Gastrocnemius medialis (tissue), 4 donors: ENCODE measurements around the gene NAXE. TPM values are rescaled to one million over a fixed set of nuclear protein-coding genes. Genes with fewer than 3 reads are reported as not detected.

Source experiments
- ATAC-seq, 2 donors: fragments of 150-250 bp; one replicate each; pipeline ENCODE4 v1.9.1; 2016
- DNase-seq, 2 donors: peaks; one replicate each; pipeline ENCODE4 v3.0.0-alpha.2; 2019
- H3K27ac ChIP-seq, 4 donors: fragments of 200-600 bp; sonication (generic); 1 replicate in 1 of 4; 2 replicates in 3 of 4; pipeline ENCODE4 v1.5.1; 2016 to 2018; ENCODE audit warnings: mild to moderate bottlenecking in 2 of 4, moderate library complexity in 1 of 4
- H3K27me3 ChIP-seq, 3 donors: fragments of 200-600 bp; sonication (generic) in 2 of 3; 1 replicate in 1 of 3; 2 replicates in 2 of 3; pipeline versions ENCODE4 v1.5.1 to v1.6.0; 2016 to 2019; ENCODE audit warnings: mild to moderate bottlenecking in 1 of 3, moderate library complexity in 1 of 3
- H3K36me3 ChIP-seq, 2 donors: fragments of 200-600 bp; sonication (generic) in 1 of 2; one replicate each; pipeline ENCODE4 v1.5.1; 2017 to 2018
- H3K4me1 ChIP-seq, 2 donors: fragments of 200-600 bp; sonication (generic) in 1 of 2; one replicate each; pipeline ENCODE4 v1.5.1; 2016 to 2017; ENCODE audit warnings: mild to moderate bottlenecking in 2 of 2
- H3K4me3 ChIP-seq, 4 donors: fragments of 200-600 bp; sonication (generic) in 3 of 4; 1 replicate in 1 of 4; 2 replicates in 3 of 4; pipeline ENCODE4 v1.5.1; 2016 to 2019; ENCODE audit warnings: mild to moderate bottlenecking in 2 of 4
- H3K9me3 ChIP-seq, 3 donors: fragments of 200-600 bp; sonication (generic) in 2 of 3; 1 replicate in 1 of 3; 2 replicates in 2 of 3; pipeline ENCODE4 v1.5.1; 2016 to 2019
- POLR2A ChIP-seq, 2 donors: fragments of 450-650 bp; IDR thresholded peaks; one replicate each; pipeline ENCODE4 v1.6.1; 2017; ENCODE audit warnings: antibody characterized with exemption in 2 of 2, mild to moderate bottlenecking in 2 of 2, moderate library complexity in 2 of 2
- in situ Hi-C, 4 donors: fragments of 200-750 bp; cut with MboI; loops; one replicate each; pipeline versions ENCODE4 v1.15.0 to v1.8.0; 2017; ENCODE audit warnings: low sequenced_read_pairs in 4 of 4
- intact Hi-C: fragments of 100-400 bp; cut with DNase I; formaldehyde crosslinking; loops from one replicate; pipeline ENCODE4 v1.15.1; 2023; ENCODE audit warnings: low total_unique reads
- total RNA-seq, 4 donors: library from RNA; depleted of rRNA; stranded (reverse); fragments of >200 nt; gene quantifications; one replicate each; pipeline versions ENCODE4 v1.1.0 to v1.2.3, GENCODE V29; 2016
- TF ChIP-seq, protein P1 (sequence below), 5 experiments: fragments of 450-650 bp in 3 of 5; fragments of 200-600 bp in 2 of 5; sonication (generic) in 2 of 5; IDR thresholded peaks in 4 of 5; conservative IDR thresholded peaks in 1 of 5; 1 replicate in 4 of 5; 2 replicates in 1 of 5; pipeline ENCODE4 v1.5.1; 2016 to 2019; ENCODE audit warnings: antibody characterized with exemption in 5 of 5, mild to moderate bottlenecking in 3 of 5, moderate library complexity in 3 of 5

The NAXE gene
- total RNA-seq, 4 donors from 2014 or later = 34.4 to 66.7 (median 46.0) TPM

- intact Hi-C loops (no loop called here), in situ Hi-C loops (no loop called here)
- H3K27ac ChIP-seq = no peak overlapping the region
- no peak overlapping the region for H3K4me3 ChIP-seq
- peaks cover 7 to 8% of the 10 kb centered on the region in 2 donors for H3K4me1 ChIP-seq
- no peaks in the 10 kb centered on the region for H3K9me3 ChIP-seq
- TF ChIP-seq, protein P1, sequence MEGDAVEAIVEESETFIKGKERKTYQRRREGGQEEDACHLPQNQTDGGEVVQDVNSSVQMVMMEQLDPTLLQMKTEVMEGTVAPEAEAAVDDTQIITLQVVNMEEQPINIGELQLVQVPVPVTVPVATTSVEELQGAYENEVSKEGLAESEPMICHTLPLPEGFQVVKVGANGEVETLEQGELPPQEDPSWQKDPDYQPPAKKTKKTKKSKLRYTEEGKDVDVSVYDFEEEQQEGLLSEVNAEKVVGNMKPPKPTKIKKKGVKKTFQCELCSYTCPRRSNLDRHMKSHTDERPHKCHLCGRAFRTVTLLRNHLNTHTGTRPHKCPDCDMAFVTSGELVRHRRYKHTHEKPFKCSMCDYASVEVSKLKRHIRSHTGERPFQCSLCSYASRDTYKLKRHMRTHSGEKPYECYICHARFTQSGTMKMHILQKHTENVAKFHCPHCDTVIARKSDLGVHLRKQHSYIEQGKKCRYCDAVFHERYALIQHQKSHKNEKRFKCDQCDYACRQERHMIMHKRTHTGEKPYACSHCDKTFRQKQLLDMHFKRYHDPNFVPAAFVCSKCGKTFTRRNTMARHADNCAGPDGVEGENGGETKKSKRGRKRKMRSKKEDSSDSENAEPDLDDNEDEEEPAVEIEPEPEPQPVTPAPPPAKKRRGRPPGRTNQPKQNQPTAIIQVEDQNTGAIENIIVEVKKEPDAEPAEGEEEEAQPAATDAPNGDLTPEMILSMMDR (IDR thresholded peaks at IDR 0.05 in 4 of 5, conservative IDR thresholded peaks at IDR 0.05 in 1 of 5) = no peak
- no peak for TF ChIP-seq POLR2A (IDR thresholded peaks at IDR 0.05)
- ATAC-seq = no peak
- no peak for DNase-seq
- H3K27me3 ChIP-seq = no peaks in the 10 kb centered on the region
- H3K36me3 ChIP-seq = no peaks in the 10 kb centered on the region
Observed at GRCh38 chr1:156554971-156555370, 36.6 kb upstream of the NAXE start.

DNA sequence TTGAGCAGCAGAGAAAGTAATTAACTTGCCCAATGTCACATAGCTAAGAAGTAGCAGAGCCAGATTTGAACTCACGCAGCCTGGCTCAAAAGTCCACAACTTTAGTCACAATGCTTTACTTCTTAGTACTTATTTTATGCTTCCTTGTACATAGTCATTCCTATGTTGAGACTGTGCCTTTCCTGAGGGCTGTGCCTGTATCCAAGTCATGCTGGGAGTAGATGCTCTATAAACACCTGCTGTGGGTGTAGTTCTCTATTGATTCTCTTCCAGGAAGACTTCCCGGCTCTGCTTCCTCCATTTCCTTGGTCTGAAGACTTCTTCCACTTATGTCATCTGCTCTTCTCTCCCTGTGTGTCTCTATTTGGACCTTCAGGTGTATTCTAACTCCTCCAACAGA is 35.9 kb upstream of the NAXE start:
- peak overlapping the region; percentile 43 to 63 (median 48) for H3K27ac ChIP-seq
- peaks cover 7 to 8% of the 10 kb centered on the region in 2 donors for H3K4me1 ChIP-seq
- intact Hi-C loops (no loop called here), in situ Hi-C loops (no loop called here)
- no peak overlapping the region for H3K4me3 ChIP-seq
- TF ChIP-seq POLR2A (IDR thresholded peaks at IDR 0.05) = no peak
- TF ChIP-seq, protein P1 (IDR thresholded peaks at IDR 0.05 in 4 of 5, conservative IDR thresholded peaks at IDR 0.05 in 1 of 5) = no peak
- no peaks in the 10 kb centered on the region for H3K27me3 ChIP-seq
- H3K36me3 ChIP-seq = no peaks in the 10 kb centered on the region
- DNase-seq = no peak
- ATAC-seq = peak; percentile 16 to 28
- no peaks in the 10 kb centered on the region for H3K9me3 ChIP-seq

- no peaks in the 10 kb centered on the region for H3K27me3 ChIP-seq
- H3K4me3 ChIP-seq = no peak overlapping the region
- TF ChIP-seq, protein P1 (IDR thresholded peaks at IDR 0.05 in 4 of 5, conservative IDR thresholded peaks at IDR 0.05 in 1 of 5) = no peak
- TF ChIP-seq POLR2A (IDR thresholded peaks at IDR 0.05) = no peak
- no peaks in the 10 kb centered on the region for H3K9me3 ChIP-seq
- intact Hi-C loops (no loop called here), in situ Hi-C loops (no loop called here)
- peak; percentile 95 to 97 for ATAC-seq
- peak overlapping the region in 1 of 4 donors; percentile 63 for H3K27ac ChIP-seq
- H3K36me3 ChIP-seq = no peaks in the 10 kb centered on the region
- peak; percentile 38 to 70 for DNase-seq
- peaks cover 7 to 8% of the 10 kb centered on the region in 2 donors for H3K4me1 ChIP-seq
Observed at GRCh38 chr1:156556354-156556753, 35.2 kb upstream of the NAXE start.

- Histone ChIP-seq H3K27me3 (no peaks in the 10 kb centered on the region), H3K9me3 (no peaks in the 10 kb centered on the region), H3K4me3 (no peak overlapping the region), H3K4me1 (peaks cover 7 to 8% of the 10 kb centered on the region in 2 donors), H3K27ac (no peak overlapping the region), H3K36me3 (no peaks in the 10 kb centered on the region)
- in situ Hi-C loops = no loop called here
- intact Hi-C loops = no loop called here
- TF ChIP-seq POLR2A (IDR thresholded peaks at IDR 0.05) = no peak
- TF ChIP-seq, protein P1 (IDR thresholded peaks at IDR 0.05 in 4 of 5, conservative IDR thresholded peaks at IDR 0.05 in 1 of 5) = no peak
- DNase-seq (no peak), ATAC-seq (no peak)
Observed at GRCh38 chr1:156559086-156559796, 32.3 kb upstream of the NAXE start.
